ENCODE results near the gene PTPN14.

- TF ChIP-seq CTCF (conservative IDR thresholded peaks at IDR 0.05; ENCODE audit: low read depth in 2 of 2) (no peak), EZH2 (IDR thresholded peaks at IDR 0.05; ENCODE audit: low read depth, unreplicated experiment) (no peak), POLR2AphosphoS5 (IDR thresholded peaks at IDR 0.05; ENCODE audit: low read depth) (no peak)
These were observed 87.8 kb downstream of the PTPN14 start for GRCh38 chr1:214463596-214463995.

Measured in GM23338 (cell line).